Skeletal muscle satellite cell (primary cell): Measurements from ENCODE around the gene LGR4.

Experiments used
- H3K27me3 ChIP-seq: 2 replicates; pipeline ENCODE4 v1.7.0; 2013; ENCODE audit warnings: low read length; ENCODE audit not compliant: control insufficient read depth, insufficient read depth
- H3K36me3 ChIP-seq: 2 replicates; pipeline ENCODE4 v1.7.0; 2013; ENCODE audit warnings: mild to moderate bottlenecking, control low read depth, low read length; ENCODE audit not compliant: insufficient read depth
- H3K4me1 ChIP-seq: 2 replicates; pipeline ENCODE4 v1.7.0; 2013; ENCODE audit warnings: low read length; ENCODE audit not compliant: control insufficient read depth, insufficient read depth
- H3K4me2 ChIP-seq: 2 replicates; pipeline ENCODE4 v1.7.0; 2013; ENCODE audit warnings: mild to moderate bottlenecking, low read length
- H3K4me3 ChIP-seq: 2 replicates; pipeline ENCODE4 v1.7.0; 2013; ENCODE audit warnings: low read length
- H3K9ac ChIP-seq: 2 replicates; pipeline ENCODE4 v1.7.0; 2013; ENCODE audit warnings: mild to moderate bottlenecking, low read depth, low read length, moderate library complexity
- H3K9me3 ChIP-seq: replicated peaks from 2 replicates; pipeline ENCODE4 v1.7.0; 2013; ENCODE audit warnings: mild to moderate bottlenecking, control low read depth, low read length

LGR4 gene

GRCh38 chr11:27408246-27408800 is 64.3 kb downstream of the LGR4 start:
- H3K4me1 ChIP-seq, result no peaks in the 10 kb centered on the region
- H3K9me3 ChIP-seq, result no peaks in the 10 kb centered on the region
- no peaks in the 10 kb centered on the region for H3K36me3 ChIP-seq
- H3K9ac ChIP-seq, result no peak overlapping the region
- no peaks in the 10 kb centered on the region for H3K27me3 ChIP-seq
- no peak overlapping the region for H3K4me2 ChIP-seq
- H3K4me3 ChIP-seq, result no peak overlapping the region

- Histone ChIP-seq H3K4me1 (no peaks in the 10 kb centered on the region), H3K36me3 (no peaks in the 10 kb centered on the region), H3K9ac (no peak overlapping the region), H3K4me3 (no peak overlapping the region), H3K27me3 (no peaks in the 10 kb centered on the region), H3K4me2 (no peak overlapping the region), H3K9me3 (no peaks in the 10 kb centered on the region)
Observed at GRCh38 chr11:27406498-27407354, 65.9 kb downstream of the LGR4 start.

GRCh38 chr11:27405134-27405533 is 67.5 kb downstream of the LGR4 start:
- no peak overlapping the region for H3K4me3 ChIP-seq
- no peaks in the 10 kb centered on the region for H3K9me3 ChIP-seq
- H3K4me1 ChIP-seq, result no peaks in the 10 kb centered on the region
- H3K9ac ChIP-seq, result no peak overlapping the region
- no peak overlapping the region for H3K4me2 ChIP-seq
- no peaks in the 10 kb centered on the region for H3K36me3 ChIP-seq
- H3K27me3 ChIP-seq, result no peaks in the 10 kb centered on the region

- Histone ChIP-seq H3K4me2 (no peak overlapping the region), H3K4me1 (no peaks in the 10 kb centered on the region), H3K27me3 (no peaks in the 10 kb centered on the region), H3K4me3 (no peak overlapping the region), H3K36me3 (no peaks in the 10 kb centered on the region), H3K9me3 (no peaks in the 10 kb centered on the region), H3K9ac (no peak overlapping the region)
Observed at GRCh38 chr11:27404427-27404826, 68.2 kb downstream of the LGR4 start.

- H3K4me3 ChIP-seq, result no peak overlapping the region
- no peak overlapping the region for H3K4me2 ChIP-seq
- H3K36me3 ChIP-seq, result no peaks in the 10 kb centered on the region
- no peaks in the 10 kb centered on the region for H3K9me3 ChIP-seq
- no peaks in the 10 kb centered on the region for H3K27me3 ChIP-seq
- no peaks in the 10 kb centered on the region for H3K4me1 ChIP-seq
- no peak overlapping the region for H3K9ac ChIP-seq
Observed at GRCh38 chr11:27403195-27403594, 69.4 kb downstream of the LGR4 start.

- Histone ChIP-seq H3K9ac (no peak overlapping the region), H3K4me2 (no peak overlapping the region)
Observed at GRCh38 chr11:27402450-27402849, 70.1 kb downstream of the LGR4 start.

GRCh38 chr11:27401833-27402316 is 70.7 kb downstream of the LGR4 start:
- no peak overlapping the region for H3K4me2 ChIP-seq
- H3K4me1 ChIP-seq, result no peaks in the 10 kb centered on the region
- H3K36me3 ChIP-seq, result no peaks in the 10 kb centered on the region
- no peak overlapping the region for H3K4me3 ChIP-seq
- no peak overlapping the region for H3K9ac ChIP-seq
- no peaks in the 10 kb centered on the region for H3K9me3 ChIP-seq
- H3K27me3 ChIP-seq, result no peaks in the 10 kb centered on the region

More at GRCh38 chr11:27402450-27402849, 70.1 kb downstream of the LGR4 start:
- Histone ChIP-seq H3K36me3 (no peaks in the 10 kb centered on the region), H3K9me3 (no peaks in the 10 kb centered on the region), H3K4me3 (no peak overlapping the region), H3K27me3 (no peaks in the 10 kb centered on the region), H3K4me1 (no peaks in the 10 kb centered on the region)

GRCh38 chr11:27401280-27401832 is 71.2 kb downstream of the LGR4 start:
- no peaks in the 10 kb centered on the region for H3K27me3 ChIP-seq
- H3K4me1 ChIP-seq, result no peaks in the 10 kb centered on the region
- H3K4me3 ChIP-seq, result no peak overlapping the region

GRCh38 chr11:27398400-27398770 is 74.2 kb downstream of the LGR4 start:
- no peaks in the 10 kb centered on the region for H3K9me3 ChIP-seq
- no peak overlapping the region for H3K9ac ChIP-seq
- no peaks in the 10 kb centered on the region for H3K27me3 ChIP-seq
- no peak overlapping the region for H3K4me3 ChIP-seq
- H3K4me2 ChIP-seq, result no peak overlapping the region
- no peaks in the 10 kb centered on the region for H3K4me1 ChIP-seq
- H3K36me3 ChIP-seq, result no peaks in the 10 kb centered on the region

More at GRCh38 chr11:27401280-27401832, 71.2 kb downstream of the LGR4 start:
- no peaks in the 10 kb centered on the region for H3K9me3 ChIP-seq
- no peaks in the 10 kb centered on the region for H3K36me3 ChIP-seq
- H3K9ac ChIP-seq, result no peak overlapping the region
- no peak overlapping the region for H3K4me2 ChIP-seq

- Histone ChIP-seq H3K9me3 (no peaks in the 10 kb centered on the region), H3K4me2 (no peak overlapping the region), H3K27me3 (no peaks in the 10 kb centered on the region), H3K9ac (no peak overlapping the region), H3K36me3 (no peaks in the 10 kb centered on the region), H3K4me1 (peaks cover 4% of the 10 kb centered on the region), H3K4me3 (no peak overlapping the region)
Observed at GRCh38 chr11:27397624-27398399, 74.8 kb downstream of the LGR4 start.

- H3K4me3 ChIP-seq, result no peak overlapping the region
- H3K27me3 ChIP-seq, result no peaks in the 10 kb centered on the region
- no peaks in the 10 kb centered on the region for H3K36me3 ChIP-seq
- H3K9me3 ChIP-seq, result no peaks in the 10 kb centered on the region
- no peak overlapping the region for H3K4me2 ChIP-seq
- no peak overlapping the region for H3K9ac ChIP-seq
- H3K4me1 ChIP-seq, result peaks cover 18% of the 10 kb centered on the region
Observed at GRCh38 chr11:27396259-27396839, 76.2 kb downstream of the LGR4 start.
